IMR-90 (cell line): ENCODE measurements around the gene STARD7. TPM values are rescaled to one million over a fixed set of nuclear protein-coding genes. Genes with fewer than 3 reads are reported as not detected.

Experiments used
- ATAC-seq: fragments of 200-7000 bp; cut with Tn5 transposase; 2 replicates; pipeline ENCODE4 v1.9.1; 2020; ENCODE audit warnings: low read depth, mild to moderate bottlenecking, moderate library complexity
- BruUV-seq: library from RNA; stranded (reverse); fragments of 400-500 nt; replicated peaks from 2 replicates; lab custom pipeline; 2021; lab: Mats Ljungman, UMichigan
- CTCF ChIA-PET: fragments of 300-600 bp; formaldehyde crosslinking; extraction: SDS; loops from one replicate; lab custom pipeline; 2021; ENCODE audit warnings: antibody characterized with exemption; lab: Yijun Ruan, JAX
- POLR2A ChIA-PET: fragments of 300-600 bp; sonication (Branson Sonifier 250); formaldehyde crosslinking; loops from one replicate; lab custom pipeline; 2022; ENCODE audit warnings: antibody characterized with exemption; ENCODE audit not compliant: unreplicated experiment; lab: Charles Lee
- DNase-seq: peaks from one replicate; pipeline ENCODE4 v3.0.0; 2013
- H2AFZ ChIP-seq: replicated peaks from 2 replicates; pipeline ENCODE3; 2013; ENCODE audit warnings: low read length, mild to moderate bottlenecking; ENCODE audit not compliant: poor library complexity
- H2AK5ac ChIP-seq: 2 replicates; pipeline ENCODE4 v1.6.1; 2013; ENCODE audit warnings: low read depth, low read length, inconsistent platforms
- H2AK9ac ChIP-seq: replicated peaks from 2 replicates; pipeline ENCODE3; 2013; ENCODE audit warnings: mild to moderate bottlenecking, low read depth, low read length, moderate library complexity; ENCODE audit not compliant: poor library complexity
- H2BK120ac ChIP-seq: 2 replicates; pipeline ENCODE4 v1.6.1; 2013; ENCODE audit warnings: low read depth, low read length, inconsistent platforms
- H2BK15ac ChIP-seq: 3 replicates; pipeline ENCODE4 v1.6.1; 2013; ENCODE audit warnings: low read depth, low read length, inconsistent platforms
- H2BK20ac ChIP-seq: 2 replicates; pipeline ENCODE4 v1.6.1; 2013; ENCODE audit warnings: low read depth, mild to moderate bottlenecking, inconsistent platforms, low read length, moderate library complexity
- H2BK5ac ChIP-seq: 2 replicates; pipeline ENCODE4 v1.6.1; 2013; ENCODE audit warnings: mild to moderate bottlenecking, low read depth, low read length, inconsistent platforms; ENCODE audit not compliant: poor library complexity, severe bottlenecking
- H3K14ac ChIP-seq: replicated peaks from 2 replicates; pipeline ENCODE4 v1.6.1; 2013; ENCODE audit warnings: low read depth, low read length, inconsistent platforms
- H3K18ac ChIP-seq: 2 replicates; pipeline ENCODE4 v1.6.1; 2013; ENCODE audit warnings: low read depth, low read length, control low read depth
- H3K23ac ChIP-seq: 2 replicates; pipeline ENCODE4 v1.6.1; 2013; ENCODE audit warnings: low read depth, low read length, inconsistent platforms
- H3K27ac ChIP-seq: 2 replicates; pipeline ENCODE4 v1.5.1; 2013; ENCODE audit warnings: mild to moderate bottlenecking, control low read depth, low read length; ENCODE audit not compliant: insufficient read depth
- H3K27me3 ChIP-seq: 2 replicates; pipeline ENCODE4 v1.6.1; 2013; ENCODE audit warnings: low read length; ENCODE audit not compliant: control insufficient read depth, insufficient read depth
- H3K36me3 ChIP-seq: 2 replicates; pipeline ENCODE4 v1.6.1; 2013; ENCODE audit warnings: low read length, mixed read lengths; ENCODE audit not compliant: control insufficient read depth, insufficient read depth
- H3K4ac ChIP-seq: 2 replicates; pipeline ENCODE4 v1.6.1; 2013; ENCODE audit warnings: low read depth, low read length, inconsistent platforms
- H3K4me1 ChIP-seq: 2 replicates; pipeline ENCODE4 v1.6.1; 2013; ENCODE audit warnings: low read length, mixed read lengths; ENCODE audit not compliant: control insufficient read depth, insufficient read depth
- H3K4me2 ChIP-seq: 2 replicates; pipeline ENCODE4 v1.6.1; 2013; ENCODE audit warnings: low read depth, mild to moderate bottlenecking, control low read depth, low read length, moderate library complexity
- H3K4me3 ChIP-seq: 2 replicates; pipeline ENCODE4 v1.5.1; 2013; ENCODE audit warnings: low read depth, mild to moderate bottlenecking, control low read depth, low read length, moderate library complexity; ENCODE audit not compliant: insufficient read depth
- H3K56ac ChIP-seq: 2 replicates; pipeline ENCODE4 v1.6.1; 2013; ENCODE audit warnings: low read length, inconsistent platforms; ENCODE audit not compliant: insufficient read depth; ENCODE audit errors: extremely low read depth
- H3K79me1 ChIP-seq, 2 experiments: 2 replicates each; pipeline ENCODE4 v1.6.1; 2013; ENCODE audit warnings: low read length in 2 of 2, inconsistent platforms in 1 of 2, low read depth in 1 of 2
- H3K9ac ChIP-seq: 2 replicates; pipeline ENCODE4 v1.6.1; 2013; ENCODE audit warnings: low read depth, low read length, control low read depth
- H3K9me1 ChIP-seq: 2 replicates; pipeline ENCODE4 v1.6.1; 2013; ENCODE audit warnings: low read length, inconsistent platforms; ENCODE audit not compliant: insufficient read depth
- H3K9me3 ChIP-seq: 2 replicates; pipeline ENCODE4 v1.6.1; 2013; ENCODE audit warnings: low read length; ENCODE audit not compliant: control insufficient read depth, insufficient read depth
- H4K20me1 ChIP-seq: 2 replicates; pipeline ENCODE4 v1.6.1; 2013; ENCODE audit warnings: low read length, inconsistent platforms; ENCODE audit not compliant: insufficient read depth
- H4K5ac ChIP-seq: 2 replicates; pipeline ENCODE4 v1.6.1; 2013; ENCODE audit warnings: mild to moderate bottlenecking, low read depth, low read length, control low read depth
- H4K8ac ChIP-seq, 2 experiments: 2 replicates each; pipeline ENCODE4 v1.6.1; 2013; ENCODE audit warnings: low read depth in 2 of 2, low read length in 2 of 2, control low read depth in 1 of 2, inconsistent platforms in 1 of 2
- H4K91ac ChIP-seq: 2 replicates; pipeline ENCODE4 v1.6.1; 2013; ENCODE audit warnings: low read depth, low read length, inconsistent platforms; ENCODE audit not compliant: insufficient read depth
- CEBPB ChIP-seq: IDR thresholded peaks from 2 replicates; pipeline ENCODE4 v1.6.1; 2012; ENCODE audit warnings: low read depth, low read length, improper control_type of control experiment
- CHD1 ChIP-seq: IDR thresholded peaks from 2 replicates; pipeline ENCODE4 v1.6.1; 2012; ENCODE audit warnings: low read depth, low read length, improper control_type of control experiment
- WGBS, 2 experiments: methylation state at CpG; one replicate each; pipeline versions ENCODE4 v1.1.5 to v1.1.7; 2013; ENCODE audit warnings: missing lambda C conversion rate in 2 of 2; ENCODE audit not compliant: insufficient read length in 1 of 2; ENCODE audit errors: extremely low coverage in 2 of 2; 5-methylcytosine and 5-hydroxymethylcytosine counted together
- dilution Hi-C: fragments of 300-500 bp; cut with HindIII; formaldehyde crosslinking; loops from one replicate; pipeline ENCODE4 v1.14.3; 2018; ENCODE audit warnings: low sequenced_read_pairs; ENCODE audit not compliant: unreplicated experiment
- in situ Hi-C: fragments of 300-500 bp; cut with MboI; formaldehyde crosslinking; loops from 3 replicates; pipeline ENCODE4 v1.14.3; 2019; ENCODE audit warnings: low sequenced_read_pairs, inconsistent platforms, mixed read lengths
- intact Hi-C: fragments of 100-400 bp; cut with micrococcal nuclease; formaldehyde crosslinking; loops from 2 replicates; pipeline ENCODE4 v1.10.0; 2022
- polyA plus RNA-seq, 3 experiments: library from polyadenylated mRNA; depleted of rRNA; stranded (reverse); fragments of >200 nt; gene quantifications; 2 replicates each; pipeline ENCODE4 v1.2.3, GENCODE V29; 2012; ENCODE audit warnings: low replicate concordance in 1 of 3
- total RNA-seq: library from RNA; depleted of rRNA; stranded (reverse); fragments of >200 nt; gene quantifications from 2 replicates; pipeline ENCODE4 v1.2.3, GENCODE V29; 2012

STARD7 gene
- total and polyA plus RNA-seq, 2 of the 4 experiments (the other 2 are of a cell fraction): 61.7 to 138 TPM

GRCh38 chr2:96213379-96213778 lies 4.8 kb upstream of the STARD7 start:
- ChIA-PET CTCF (no interaction called here), POLR2A (no interaction called here)
- Histone ChIP-seq H4K91ac (no peak overlapping the region), H3K79me1 (peaks cover 20 to 37% of the 10 kb centered on the region in 2 experiments), H4K20me1 (no peaks in the 10 kb centered on the region), H3K9me3 (no peaks in the 10 kb centered on the region), H3K4me2 (no peak overlapping the region), H2BK5ac (no peak overlapping the region), H3K9ac (no peak overlapping the region), H3K27me3 (no peaks in the 10 kb centered on the region), H3K27ac (no peak overlapping the region), H2BK120ac (no peak overlapping the region), H3K23ac (no peak overlapping the region), H2BK15ac (no peak overlapping the region), H3K36me3 (no peaks in the 10 kb centered on the region), H3K9me1 (peaks cover 11% of the 10 kb centered on the region), H3K4me3 (no peak overlapping the region), H3K18ac (no peak overlapping the region), H3K4me1 (peaks cover 4% of the 10 kb centered on the region), H2AK5ac (no peak overlapping the region), H4K5ac (no peak overlapping the region), H2BK20ac (no peak overlapping the region), H3K4ac (no peak overlapping the region), H2AK9ac (no peak overlapping the region), H3K56ac (no peak overlapping the region), H4K8ac (no peak overlapping the region), H2AFZ (no peak overlapping the region), H3K14ac (no peak overlapping the region)
- intact Hi-C loops (no loop called here), in situ Hi-C loops (no loop called here), dilution Hi-C loops (no loop called here)
- BruUV-seq: no TSS peak
- ATAC-seq (no peak), DNase-seq (no peak)
- TF ChIP-seq CEBPB (no peak), CHD1 (no peak)
- WGBS, 2 experiments: 70% methylated on average over 2 of the region's 12 CpGs; no CpG with 5 or more reads in 1 of the 2 experiments
